Raji (cell line): ENCODE data around the gene TTC29.

Experiments used
- POLR2A ChIP-seq: IDR thresholded peaks from 2 replicates; pipeline ENCODE4 v1.6.1; 2011; ENCODE audit warnings: low read depth, low read length, control low read depth; ENCODE audit not compliant: insufficient read depth

TTC29 gene

DNA sequence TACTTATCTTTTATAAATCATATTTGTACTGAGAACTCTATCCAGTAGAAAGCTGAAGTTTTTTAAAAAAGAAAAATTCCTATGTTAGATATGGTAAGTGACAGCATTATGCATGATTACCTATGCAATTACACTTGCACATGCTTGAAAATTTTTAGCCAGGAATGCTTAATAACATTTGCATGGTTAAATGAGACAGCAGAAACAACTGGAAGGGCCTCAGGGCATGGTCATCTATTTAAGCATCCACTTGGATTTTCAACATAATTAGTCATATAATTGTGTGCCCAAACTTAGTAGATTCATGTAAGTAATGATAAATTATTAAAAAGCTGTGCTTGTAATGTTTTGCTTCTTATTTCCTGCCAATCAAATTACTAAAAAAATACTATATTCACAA, 151.9 kb downstream of the TTC29 start:
- TF ChIP-seq POLR2A = no peak

DNA sequence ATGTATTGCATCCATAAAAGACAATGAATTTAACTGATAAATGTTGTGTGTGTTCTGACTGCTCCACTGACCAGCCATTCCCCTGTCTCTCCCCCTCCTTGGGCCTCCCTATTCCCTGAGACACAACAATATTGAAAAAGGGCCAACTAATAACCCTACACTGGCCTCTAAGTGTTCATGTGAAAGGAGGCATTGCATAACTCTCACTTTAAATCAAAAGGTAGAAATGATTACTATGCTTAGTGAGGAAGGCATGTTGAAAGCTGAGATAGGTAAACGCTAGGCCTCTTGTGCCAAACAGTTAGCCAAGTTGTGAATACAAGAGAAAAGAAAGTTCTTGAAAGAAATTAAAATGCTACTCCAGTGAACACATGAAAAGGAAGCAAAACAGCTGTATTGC, 154.2 kb downstream of the TTC29 start:
- no peak for TF ChIP-seq POLR2A

DNA sequence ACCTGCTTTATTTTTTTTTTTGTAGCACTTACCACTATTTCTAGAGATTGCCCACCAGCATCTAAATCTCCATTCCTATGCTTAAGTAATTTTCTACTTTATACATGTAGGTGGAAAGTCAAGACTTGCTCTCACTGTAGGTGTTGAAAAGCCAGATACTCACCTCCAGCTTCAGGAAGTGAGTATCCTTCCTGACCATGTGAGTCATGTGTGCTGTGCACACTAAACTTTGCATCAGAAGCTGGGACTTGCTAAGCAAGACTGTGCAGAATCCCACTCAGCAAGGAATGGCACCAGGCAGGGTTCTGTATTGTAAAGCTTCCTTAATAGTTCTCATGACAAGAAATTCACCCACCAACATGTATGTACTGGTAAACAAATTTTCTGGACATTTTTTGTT, 155.1 kb downstream of the TTC29 start:
- TF ChIP-seq POLR2A = no peak

DNA sequence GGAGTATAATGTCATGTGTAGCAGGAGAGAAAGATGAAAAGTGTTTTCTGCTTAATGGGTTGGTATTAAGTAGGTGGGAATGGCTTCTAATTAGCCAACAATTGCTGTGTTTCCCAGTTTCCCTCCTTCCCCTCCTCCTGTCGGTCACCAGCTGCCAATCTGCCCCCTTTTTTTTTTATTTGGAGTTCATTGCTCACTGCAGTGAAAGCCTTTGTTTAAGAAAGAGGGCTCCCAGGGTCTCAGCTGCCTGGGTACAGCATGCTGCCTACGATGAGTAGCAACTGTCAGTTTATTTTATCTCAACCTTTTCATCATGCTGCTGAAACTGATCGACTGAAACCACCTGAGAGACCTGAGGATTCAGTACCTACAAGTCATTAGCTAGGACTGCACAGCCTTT, 157.9 kb downstream of the TTC29 start:
- no peak for TF ChIP-seq POLR2A

DNA sequence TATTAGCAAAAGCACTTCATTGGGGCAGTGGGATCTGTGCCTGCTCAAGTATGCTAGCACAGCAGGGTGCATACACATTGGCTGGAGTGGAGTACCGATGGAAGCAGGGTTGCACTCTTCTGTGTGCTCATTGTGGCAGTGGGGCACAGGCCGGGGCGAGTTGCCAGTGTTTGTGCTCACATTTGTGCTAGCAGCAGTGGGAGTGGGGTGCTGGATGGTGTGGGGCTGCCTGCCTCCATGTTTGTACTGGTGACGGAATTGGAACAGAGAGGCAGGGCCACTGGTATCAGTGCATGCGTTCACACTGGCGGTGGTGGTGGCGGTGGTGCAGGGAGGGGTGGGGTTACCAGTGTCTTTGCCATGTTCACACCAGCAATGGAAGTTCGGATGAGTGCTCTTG, 169.0 kb downstream of the TTC29 start:
- no peak for TF ChIP-seq POLR2A

DNA sequence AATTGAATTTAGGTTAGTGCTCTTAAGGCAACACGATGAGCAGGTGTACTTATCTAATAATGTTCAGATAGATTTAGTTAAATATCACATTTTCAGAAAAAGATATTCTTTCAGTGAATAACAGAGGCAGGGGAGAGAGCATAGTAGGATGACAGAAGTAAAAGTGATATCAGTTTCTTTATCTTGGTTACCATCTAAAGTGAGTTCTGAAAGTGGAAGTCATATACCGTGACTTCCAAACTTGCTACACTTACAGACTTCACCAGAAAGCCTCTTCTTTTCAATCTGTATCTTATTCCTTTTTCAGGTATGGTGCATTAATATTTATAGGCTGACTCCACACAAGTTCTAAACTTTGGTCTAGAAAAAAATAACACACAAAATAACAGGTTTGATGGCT, 182.1 kb downstream of the TTC29 start:
- no peak for TF ChIP-seq POLR2A

DNA sequence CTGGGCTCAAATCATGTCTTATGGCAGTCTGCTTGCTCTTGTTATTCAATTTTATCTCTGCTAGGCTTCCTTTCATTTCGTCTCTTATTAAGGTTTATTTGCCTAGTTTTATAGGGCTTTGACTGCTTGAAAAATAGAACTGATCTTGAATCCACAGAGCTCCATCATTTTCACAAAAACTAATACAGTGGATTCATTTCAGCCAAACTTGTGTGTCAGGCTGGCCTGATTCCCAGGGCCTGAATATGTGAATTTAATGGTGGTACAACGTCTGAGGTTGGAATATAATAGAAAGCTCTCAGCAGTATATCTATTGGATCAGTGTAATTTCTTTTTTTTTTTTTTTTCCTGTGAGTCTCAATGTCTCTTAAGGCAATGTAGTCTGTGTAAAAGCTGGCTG, 183.6 kb downstream of the TTC29 start:
- TF ChIP-seq POLR2A = no peak

DNA sequence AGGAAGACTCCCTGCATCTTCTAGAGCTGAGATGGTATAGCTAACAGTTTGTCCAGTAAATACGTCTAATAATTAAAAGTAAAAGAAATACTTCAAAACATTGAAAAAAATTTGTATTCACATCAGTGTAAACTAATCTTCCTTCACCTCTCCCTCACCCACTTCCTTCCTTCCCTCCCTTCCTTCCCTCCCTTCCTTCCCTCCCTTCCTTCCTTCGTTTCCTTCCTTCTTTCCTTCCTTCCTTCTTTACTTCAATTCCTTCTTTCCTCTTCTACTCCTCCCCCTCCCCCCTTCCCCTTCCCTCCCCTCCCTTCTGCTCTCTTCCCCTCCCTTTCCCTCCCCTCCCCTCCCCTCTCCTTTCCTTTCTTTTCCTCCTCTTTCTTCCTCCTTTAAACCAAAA, 203.2 kb downstream of the TTC29 start:
- TF ChIP-seq POLR2A = no peak

DNA sequence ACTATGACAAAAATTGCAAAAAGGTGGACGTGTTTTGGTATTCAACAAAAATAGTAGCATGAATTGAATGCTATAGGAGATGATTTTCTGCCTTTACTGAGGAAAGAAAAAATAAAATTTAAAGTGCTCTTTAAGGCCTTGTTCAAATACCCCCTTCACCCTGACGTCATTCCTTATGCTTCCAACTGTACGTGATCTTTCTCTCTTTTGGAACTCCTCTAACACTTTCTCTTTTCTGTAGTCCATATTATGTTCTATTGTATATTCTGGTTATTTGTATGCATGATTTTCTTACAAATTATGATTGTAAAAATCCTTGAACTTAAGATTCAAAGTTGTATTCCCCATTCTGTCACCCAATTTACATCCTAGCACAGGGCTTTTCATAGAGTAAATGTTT, 206.5 kb downstream of the TTC29 start:
- TF ChIP-seq POLR2A = no peak

DNA sequence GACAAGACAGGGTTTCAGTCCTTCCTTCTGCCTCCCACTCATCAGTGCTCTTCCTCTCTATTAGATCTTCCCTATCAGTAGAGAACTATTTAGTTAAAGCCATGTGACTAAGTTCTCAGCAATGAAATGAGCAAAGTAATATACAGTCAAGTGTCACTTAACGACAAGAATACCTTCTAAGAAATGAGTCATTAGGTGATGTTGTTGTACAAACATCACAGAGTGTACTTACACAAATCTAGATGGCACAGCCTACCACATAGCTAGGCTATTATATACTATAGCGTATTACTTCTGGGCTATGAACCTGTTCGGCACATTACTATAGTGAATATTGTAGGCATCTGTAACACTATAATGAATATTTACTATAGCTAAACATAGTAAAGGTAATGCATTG, 235.7 kb downstream of the TTC29 start:
- no peak for TF ChIP-seq POLR2A

DNA sequence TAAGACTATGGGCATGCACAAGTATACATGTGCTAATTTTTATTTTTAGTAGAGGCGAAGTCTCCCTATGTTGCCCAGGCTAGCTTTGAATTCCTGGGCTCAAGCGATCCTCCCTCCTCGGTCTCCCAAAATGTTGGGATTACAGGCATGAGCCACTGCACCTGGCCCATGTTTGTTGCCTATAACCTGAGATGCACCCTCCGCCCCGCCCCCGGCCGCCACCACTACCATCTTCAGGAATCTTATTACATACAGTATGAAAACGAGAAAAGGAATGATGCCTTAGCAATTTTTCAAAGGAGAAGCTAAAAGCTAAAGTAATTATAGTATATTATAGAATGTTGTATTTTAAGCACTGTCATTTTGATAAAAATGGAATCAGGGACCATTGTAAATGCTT, 245.8 kb downstream of the TTC29 start:
- TF ChIP-seq POLR2A = no peak

DNA sequence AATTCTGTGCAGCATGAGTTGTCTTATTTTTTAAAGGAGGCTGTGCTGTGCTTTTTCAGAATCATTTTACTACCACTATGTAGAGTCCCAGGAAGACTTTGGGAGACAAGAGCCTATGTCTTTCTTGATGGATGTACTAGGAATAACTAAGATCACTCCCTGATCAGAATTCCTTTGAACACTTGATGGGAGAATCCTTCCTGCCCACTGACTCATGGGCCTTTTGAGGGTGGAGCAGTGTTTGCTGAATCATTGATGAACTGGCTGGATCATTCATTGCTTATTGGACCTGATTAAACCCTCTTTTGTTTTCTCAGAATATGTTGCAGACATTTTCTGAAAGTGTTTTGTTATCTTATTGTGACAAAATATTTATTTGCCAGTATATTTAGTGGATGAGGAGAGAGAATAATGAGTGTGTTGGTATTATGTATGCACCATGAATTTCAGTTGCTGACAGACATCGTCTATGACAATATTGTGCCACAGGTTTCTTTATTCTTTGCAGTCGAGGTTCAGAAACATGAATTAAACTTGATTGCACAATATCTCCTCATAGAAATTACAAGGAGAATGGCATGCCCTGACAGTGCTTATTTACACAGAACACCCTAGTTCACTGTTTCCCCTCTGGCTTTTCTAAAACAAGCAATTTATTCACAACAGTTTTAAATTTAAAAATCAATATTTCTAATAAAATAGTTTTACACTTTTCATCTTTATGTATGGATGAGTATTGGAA, 270.7 kb downstream of the TTC29 start:
- no peak for TF ChIP-seq POLR2A

DNA sequence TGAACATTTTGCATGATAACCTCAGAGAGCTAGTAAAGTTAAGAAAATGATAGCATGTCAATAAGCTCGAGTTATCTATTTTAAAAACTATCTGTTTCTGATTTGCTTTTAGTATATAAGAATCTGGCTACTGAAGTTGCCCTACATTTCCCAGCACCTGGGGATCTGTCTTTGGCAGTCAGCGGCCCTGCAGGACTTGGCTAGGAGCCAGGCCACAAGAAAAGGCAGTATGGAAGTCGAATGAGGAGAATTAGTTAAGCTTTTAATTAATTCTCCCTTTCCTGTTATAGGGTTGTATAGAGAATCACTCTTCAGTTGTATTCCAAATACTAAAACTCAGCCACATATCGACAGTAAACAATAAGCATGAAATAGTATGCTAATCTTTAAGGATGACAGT, 284.3 kb downstream of the TTC29 start:
- no peak for TF ChIP-seq POLR2A
